Esophagus squamous epithelium (tissue), 4 donors: Measurements from ENCODE around the gene ZFP91.

Experiments
- POLR2A ChIP-seq, 4 donors: fragments of 450-650 bp; IDR thresholded peaks; one replicate each; pipeline ENCODE4 v1.6.1; 2017; ENCODE audit warnings: antibody characterized with exemption in 4 of 4, mild to moderate bottlenecking in 4 of 4, moderate library complexity in 3 of 4
- TF ChIP-seq, protein P1 (sequence below), 6 experiments: fragments of 450-650 bp in 4 of 6; fragments of 200-600 bp in 2 of 6; sonication (generic) in 2 of 6; IDR thresholded peaks; one replicate each; pipeline ENCODE4 v1.5.1; 2016 to 2019; ENCODE audit warnings: antibody characterized with exemption in 6 of 6, mild to moderate bottlenecking in 4 of 6, moderate library complexity in 4 of 6

GRCh38 chr11:58641341-58641740, 62.5 kb downstream of the ZFP91 start:
- TF ChIP-seq, protein P1, sequence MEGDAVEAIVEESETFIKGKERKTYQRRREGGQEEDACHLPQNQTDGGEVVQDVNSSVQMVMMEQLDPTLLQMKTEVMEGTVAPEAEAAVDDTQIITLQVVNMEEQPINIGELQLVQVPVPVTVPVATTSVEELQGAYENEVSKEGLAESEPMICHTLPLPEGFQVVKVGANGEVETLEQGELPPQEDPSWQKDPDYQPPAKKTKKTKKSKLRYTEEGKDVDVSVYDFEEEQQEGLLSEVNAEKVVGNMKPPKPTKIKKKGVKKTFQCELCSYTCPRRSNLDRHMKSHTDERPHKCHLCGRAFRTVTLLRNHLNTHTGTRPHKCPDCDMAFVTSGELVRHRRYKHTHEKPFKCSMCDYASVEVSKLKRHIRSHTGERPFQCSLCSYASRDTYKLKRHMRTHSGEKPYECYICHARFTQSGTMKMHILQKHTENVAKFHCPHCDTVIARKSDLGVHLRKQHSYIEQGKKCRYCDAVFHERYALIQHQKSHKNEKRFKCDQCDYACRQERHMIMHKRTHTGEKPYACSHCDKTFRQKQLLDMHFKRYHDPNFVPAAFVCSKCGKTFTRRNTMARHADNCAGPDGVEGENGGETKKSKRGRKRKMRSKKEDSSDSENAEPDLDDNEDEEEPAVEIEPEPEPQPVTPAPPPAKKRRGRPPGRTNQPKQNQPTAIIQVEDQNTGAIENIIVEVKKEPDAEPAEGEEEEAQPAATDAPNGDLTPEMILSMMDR (IDR thresholded peaks at IDR 0.05): no peak
- TF ChIP-seq POLR2A (IDR thresholded peaks at IDR 0.05): no peak
